Caco-2 (cell line): ENCODE data around the gene GALNT11. TPM values are rescaled to one million over a fixed set of nuclear protein-coding genes. Genes with fewer than 3 reads are reported as not detected.
A peak's percentile ranks its signal among the peaks of the same experiment; 100 is the strongest.
"Not testable (repeated sequence)": the region's sequence is repeated elsewhere in the genome, so short reads cannot be mapped to it uniquely, and the experiment has no call there.

Experiments
- BruUV-seq: library from RNA; stranded (reverse); fragments of 400-500 nt; replicated peaks from 2 replicates; lab custom pipeline; 2021; lab: Mats Ljungman, UMichigan
- CTCF ChIA-PET: fragments of 300-600 bp; sonication (Branson Sonifier 250); formaldehyde crosslinking; loops from one replicate; lab custom pipeline; 2022; ENCODE audit warnings: antibody characterized with exemption; lab: Charles Lee
- POLR2A ChIA-PET: fragments of 300-600 bp; sonication (Branson Sonifier 250); formaldehyde crosslinking; loops from one replicate; lab custom pipeline; 2022; ENCODE audit warnings: antibody characterized with exemption; lab: Charles Lee
- DNase-seq, 2 experiments: peaks; one replicate each; pipeline versions ENCODE4 v3.0.0 to v3.0.0-alpha.2; 2020 to 2022
- H3K27me3 ChIP-seq: replicated peaks from 2 replicates; pipeline ENCODE4 v1.6.0; 2011; ENCODE audit warnings: low read length; ENCODE audit not compliant: control insufficient read depth, insufficient read depth
- H3K36me3 ChIP-seq: 2 replicates; pipeline ENCODE4 v1.5.1; 2011; ENCODE audit warnings: low read length; ENCODE audit not compliant: control insufficient read depth, insufficient read depth
- H3K4me1 ChIP-seq: fragments of 250-450 bp; sonication (Bioruptor Pico); 2 replicates; pipeline ENCODE4 v1.5.1; 2020; ENCODE audit warnings: mild to moderate bottlenecking
- H3K4me3 ChIP-seq: 2 replicates; pipeline ENCODE4 v1.5.1; 2011; ENCODE audit warnings: low read depth, mild to moderate bottlenecking, control low read depth, low read length
- H3K9me3 ChIP-seq: fragments of 250-450 bp; sonication (Bioruptor Pico); 2 replicates; pipeline ENCODE4 v1.5.1; 2020; ENCODE audit warnings: mild to moderate bottlenecking, moderate library complexity
- H3K27ac Mint-ChIP-seq: one replicate; pipeline ENCODE4 v1.8.0; 2022; ENCODE audit warnings: mixed read lengths; ENCODE audit not compliant: unreplicated experiment
- H3K27me3 Mint-ChIP-seq: one replicate; pipeline ENCODE4 v1.8.0; 2022; ENCODE audit warnings: mixed read lengths; ENCODE audit not compliant: insufficient read depth, unreplicated experiment
- H3K36me3 Mint-ChIP-seq: one replicate; pipeline ENCODE4 v1.8.0; 2022; ENCODE audit warnings: mild to moderate bottlenecking, mixed read lengths; ENCODE audit not compliant: insufficient read depth, unreplicated experiment
- H3K4me1 Mint-ChIP-seq: one replicate; pipeline ENCODE4 v1.8.0; 2022; ENCODE audit warnings: low read depth, mixed read lengths; ENCODE audit not compliant: unreplicated experiment
- H3K4me3 Mint-ChIP-seq: one replicate; pipeline ENCODE4 v1.8.0; 2022; ENCODE audit warnings: mild to moderate bottlenecking, moderate library complexity, mixed read lengths; ENCODE audit not compliant: unreplicated experiment
- H3K9me3 Mint-ChIP-seq: one replicate; pipeline ENCODE4 v1.8.0; 2022; ENCODE audit warnings: mixed read lengths; ENCODE audit not compliant: unreplicated experiment
- CTCF ChIP-seq, 2 experiments: fragments of 200-600 bp in 1 of 2; IDR thresholded peaks; 1 replicate in 1 of 2; 2 replicates in 1 of 2; pipeline versions ENCODE4 v1.5.1 to v1.8.0; 2011 to 2022; ENCODE audit warnings: antibody characterized with exemption in 1 of 2, control low read depth in 1 of 2, inconsistent platforms in 1 of 2, low read depth in 1 of 2, low read length in 1 of 2, mild to moderate bottlenecking in 1 of 2, moderate library complexity in 1 of 2; ENCODE audit not compliant: insufficient read depth in 1 of 2, severe bottlenecking in 1 of 2, unreplicated experiment in 1 of 2
- intact Hi-C: fragments of 100-400 bp; cut with micrococcal nuclease; formaldehyde crosslinking; loops from one replicate; pipeline ENCODE4 v1.10.0; 2022; ENCODE audit not compliant: unreplicated experiment
- total RNA-seq: library from RNA; stranded (reverse); gene quantifications from 2 replicates; pipeline ENCODE4 v1.2.3, GENCODE V29; 2022

The GALNT11 gene
- total RNA-seq, 1 experiment from 2014 or later, result 34.9 TPM

GRCh38 chr7:152025937-152026890 is 740 bp downstream of the GALNT11 start:
- Mint-ChIP-seq H3K27ac (peak overlapping the region; percentile 75), H3K27me3 (no peaks in the 10 kb centered on the region), H3K4me3 (peak overlapping the region; percentile 80), H3K9me3 (peaks cover 18% of the 10 kb centered on the region), H3K36me3 (peaks cover 18% of the 10 kb centered on the region), H3K4me1 (peaks cover 28% of the 10 kb centered on the region)
- no peaks in the 10 kb centered on the region; the same call in 1 of the 2 replicates for H3K4me1 ChIP-seq
- CTCF ChIA-PET, result interaction anchor here (0.5 to 1.2 kb wide), 2 partner anchors 33 to 73 kb away, joined by 3 read pairs; no protein-coding TSS in a partner anchor
- TF ChIP-seq CTCF (IDR thresholded peaks at IDR 0.05; ENCODE audit: insufficient read depth in 1 of 2, low read depth in 1 of 2, low read length in 1 of 2, severe bottlenecking in 1 of 2, unreplicated experiment in 1 of 2), result peak in 1 of 2 experiments; percentile 3
- no peaks in the 10 kb centered on the region for H3K27me3 ChIP-seq
- intact Hi-C loops, result loop anchor here (1.0 to 5.0 kb wide), 3 partner anchors 55 to 121 kb away; no protein-coding TSS in a partner anchor
- no peaks in the 10 kb centered on the region; the same call in 1 of the 2 replicates for H3K36me3 ChIP-seq
- H3K9me3 ChIP-seq, result no peaks in the 10 kb centered on the region
- peak in 1 of 2 experiments; percentile 8 for DNase-seq
- POLR2A ChIA-PET, result no interaction called here
- H3K4me3 ChIP-seq, result peak overlapping the region; percentile 54
- TSS peak; percentile 51 for BruUV-seq

- H3K27ac Mint-ChIP-seq, CTCF ChIA-PET, BruUV-seq, H3K27me3 ChIP-seq, DNase-seq, H3K4me3 ChIP-seq, POLR2A ChIA-PET, H3K36me3 ChIP-seq, H3K27me3 Mint-ChIP-seq, H3K9me3 ChIP-seq, H3K4me1 ChIP-seq, H3K4me3 Mint-ChIP-seq: not testable (repeated sequence)
- H3K36me3 Mint-ChIP-seq, result peaks cover 18% of the 10 kb centered on the region
- H3K9me3 Mint-ChIP-seq, result peaks cover 18% of the 10 kb centered on the region
- intact Hi-C loops, result loop anchor here (5.0 kb wide), 1 partner anchor 120 kb away; no protein-coding TSS in a partner anchor
- H3K4me1 Mint-ChIP-seq, result peaks cover 28% of the 10 kb centered on the region
Observed at GRCh38 chr7:152027491-152028365, 2.3 kb downstream of the GALNT11 start.

GRCh38 chr7:152030059-152030458 is 4.6 kb downstream of the GALNT11 start:
- H3K36me3 ChIP-seq, BruUV-seq, CTCF ChIA-PET, H3K9me3 ChIP-seq, H3K4me3 Mint-ChIP-seq, H3K4me3 ChIP-seq, H3K27me3 Mint-ChIP-seq, POLR2A ChIA-PET, H3K27ac Mint-ChIP-seq, H3K4me1 ChIP-seq, H3K27me3 ChIP-seq, intact Hi-C loops: not testable (repeated sequence)
- TF ChIP-seq CTCF (IDR thresholded peaks at IDR 0.05; ENCODE audit: insufficient read depth in 1 of 2, low read depth in 1 of 2, low read length in 1 of 2, severe bottlenecking in 1 of 2, unreplicated experiment in 1 of 2), result peak in 1 of 2 experiments; percentile 23
- peaks cover 28% of the 10 kb centered on the region for H3K4me1 Mint-ChIP-seq
- DNase-seq, result peak; percentile 56
- peaks cover 18% of the 10 kb centered on the region for H3K36me3 Mint-ChIP-seq
- H3K9me3 Mint-ChIP-seq, result peaks cover 18% of the 10 kb centered on the region

GRCh38 chr7:152030639-152031038 is 5.2 kb downstream of the GALNT11 start:
- H3K27me3 ChIP-seq, H3K9me3 ChIP-seq, DNase-seq, CTCF ChIA-PET, POLR2A ChIA-PET, BruUV-seq, intact Hi-C loops, H3K36me3 ChIP-seq, H3K4me1 ChIP-seq, H3K4me3 ChIP-seq, H3K27me3 Mint-ChIP-seq, H3K27ac Mint-ChIP-seq, H3K4me3 Mint-ChIP-seq: not testable (repeated sequence)
- peaks cover 12% of the 10 kb centered on the region for H3K36me3 Mint-ChIP-seq
- peaks cover 28% of the 10 kb centered on the region for H3K4me1 Mint-ChIP-seq
- H3K9me3 Mint-ChIP-seq, result peaks cover 18% of the 10 kb centered on the region
